H1 (cell line): ENCODE data around the gene CYP4F3. TPM values are rescaled to one million over a fixed set of nuclear protein-coding genes. Genes with fewer than 3 reads are reported as not detected.

Experiments used
- CTCF ChIA-PET: fragments of 300-600 bp; sonication (Branson Sonifier 250); formaldehyde crosslinking; loops from one replicate; lab custom pipeline; 2021; ENCODE audit not compliant: partially characterized antibody; lab: Charles Lee
- POLR2A ChIA-PET: fragments of 300-600 bp; sonication (Branson Sonifier 250); formaldehyde crosslinking; loops from one replicate; lab custom pipeline; 2021; ENCODE audit warnings: inconsistent platforms; ENCODE audit not compliant: partially characterized antibody; lab: Charles Lee
- DNase-seq, 2 experiments: peaks; one replicate each; pipeline versions ENCODE4 v3.0.0 to v3.0.0-alpha.2; 2010 to 2022; ENCODE audit warnings: low spot score in 2 of 2, low read depth in 1 of 2, mixed read lengths in 1 of 2
- FAIRE-seq: peaks from 2 replicates; lab custom pipeline; 2011; peaks lifted over from hg19 to GRCh38; lab: Jason Lieb, UNC
- H2AFZ ChIP-seq: 2 replicates; pipeline ENCODE4 v1.8.1; 2012; ENCODE audit warnings: low read length, inconsistent platforms
- H2AK5ac ChIP-seq: 2 replicates; pipeline ENCODE4 v1.6.1; 2013; ENCODE audit warnings: low read depth, low read length
- H2BK120ac ChIP-seq: replicated peaks from 2 replicates; pipeline ENCODE3; 2013; ENCODE audit warnings: low read depth, low read length, inconsistent platforms
- H2BK12ac ChIP-seq: 2 replicates; pipeline ENCODE4 v1.6.1; 2013; ENCODE audit warnings: low read depth, low read length
- H2BK15ac ChIP-seq: 2 replicates; pipeline ENCODE4 v1.6.1; 2013; ENCODE audit warnings: low read length
- H2BK20ac ChIP-seq: 2 replicates; pipeline ENCODE4 v1.6.1; 2013; ENCODE audit warnings: low read length
- H2BK5ac ChIP-seq: 2 replicates; pipeline ENCODE4 v1.6.1; 2013; ENCODE audit warnings: low read depth, low read length
- H3K14ac ChIP-seq: 2 replicates; pipeline ENCODE4 v1.6.1; 2013; ENCODE audit warnings: inconsistent platforms; ENCODE audit not compliant: insufficient read length
- H3K18ac ChIP-seq: 2 replicates; pipeline ENCODE4 v1.6.1; 2013; ENCODE audit warnings: low read length; ENCODE audit errors: extremely low read depth
- H3K23ac ChIP-seq: 2 replicates; pipeline ENCODE4 v1.6.1; 2013; ENCODE audit warnings: inconsistent platforms; ENCODE audit not compliant: insufficient read length
- H3K23me2 ChIP-seq: 2 replicates; pipeline ENCODE4 v1.6.1; 2013; ENCODE audit warnings: low read depth, low read length
- H3K27ac ChIP-seq: 2 replicates; pipeline ENCODE4 v1.6.1; 2011; ENCODE audit warnings: low read depth, low read length, inconsistent platforms
- H3K27me3 ChIP-seq, 4 experiments: replicated peaks in 1 of 4; 1 replicate in 1 of 4; 2 replicates in 3 of 4; pipeline versions ENCODE4 v1.6.1 to v1.8.1; 2011 to 2013; ENCODE audit warnings: low read length in 3 of 4, mild to moderate bottlenecking in 3 of 4, inconsistent platforms in 2 of 4, mixed read lengths in 2 of 4, moderate library complexity in 1 of 4; ENCODE audit not compliant: control insufficient read depth in 3 of 4, insufficient read depth in 3 of 4; ENCODE audit errors: extremely low read depth in 1 of 4
- H3K36me3 ChIP-seq, 4 experiments: 2 replicates each; pipeline versions ENCODE4 v1.6.1 to v1.8.1; 2011 to 2013; ENCODE audit warnings: mild to moderate bottlenecking in 4 of 4, low read length in 3 of 4, moderate library complexity in 2 of 4, control low read depth in 1 of 4, inconsistent platforms in 1 of 4; ENCODE audit not compliant: insufficient read depth in 4 of 4, control insufficient read depth in 2 of 4
- H3K4ac ChIP-seq: replicated peaks from 2 replicates; pipeline ENCODE3; 2013; ENCODE audit warnings: low read length, low read depth, mixed read lengths, inconsistent platforms; ENCODE audit not compliant: insufficient read length
- H3K4me1 ChIP-seq, 4 experiments: replicated peaks in 1 of 4; 1 replicate in 1 of 4; 2 replicates in 3 of 4; pipeline versions ENCODE4 v1.6.1 to v1.8.1; 2011 to 2013; ENCODE audit warnings: low read length in 3 of 4, inconsistent platforms in 2 of 4, mixed read lengths in 1 of 4; ENCODE audit not compliant: insufficient read depth in 4 of 4, control insufficient read depth in 3 of 4
- H3K4me2 ChIP-seq, 2 experiments: 2 replicates each; pipeline versions ENCODE4 v1.6.1 to v1.8.1; 2011 to 2013; ENCODE audit warnings: low read depth in 2 of 2, low read length in 2 of 2, control low read depth in 1 of 2, inconsistent platforms in 1 of 2, mild to moderate bottlenecking in 1 of 2; ENCODE audit not compliant: insufficient read depth in 1 of 2
- H3K4me3 ChIP-seq, 4 experiments: fragments of 200-600, 300-600 bp in 1 of 4; sonication (generic), shearing (Covaris generic), sonication (Bioruptor Twin) in 1 of 4; 2 replicates each; pipeline versions ENCODE4 v1.5.1 to v1.8.1; 2011 to 2016; ENCODE audit warnings: low read length in 4 of 4, low read depth in 3 of 4, control low read depth in 2 of 4, inconsistent platforms in 2 of 4, mild to moderate bottlenecking in 2 of 4, mixed read lengths in 1 of 4, moderate library complexity in 1 of 4; ENCODE audit not compliant: insufficient read depth in 2 of 4; ENCODE audit errors: extremely low read depth in 1 of 4
- H3K56ac ChIP-seq: replicated peaks from 2 replicates; pipeline ENCODE3; 2013; ENCODE audit warnings: low read depth, mild to moderate bottlenecking, mixed read lengths, low read length, inconsistent platforms; ENCODE audit not compliant: insufficient read length
- H3K79me1 ChIP-seq: 2 replicates; pipeline ENCODE4 v1.6.1; 2013; ENCODE audit warnings: low read depth, low read length, control low read depth
- H3K79me2 ChIP-seq, 2 experiments: 2 replicates each; pipeline versions ENCODE4 v1.6.1 to v1.8.1; 2012 to 2013; ENCODE audit warnings: low read length in 2 of 2, mild to moderate bottlenecking in 2 of 2, inconsistent platforms in 1 of 2; ENCODE audit not compliant: insufficient read depth in 2 of 2, control insufficient read depth in 1 of 2
- H3K9ac ChIP-seq, 4 experiments: replicated peaks in 1 of 4; 1 replicate in 1 of 4; 2 replicates in 3 of 4; pipeline versions ENCODE4 v1.6.1 to v1.8.1; 2011 to 2013; ENCODE audit warnings: low read depth in 3 of 4, low read length in 3 of 4, control low read depth in 2 of 4, mild to moderate bottlenecking in 2 of 4, moderate library complexity in 2 of 4, inconsistent platforms in 1 of 4; ENCODE audit errors: extremely low read depth in 1 of 4
- H3K9me3 ChIP-seq, 2 experiments: 2 replicates each; pipeline versions ENCODE4 v1.6.1 to v1.8.1; 2012 to 2013; ENCODE audit warnings: mild to moderate bottlenecking in 2 of 2, moderate library complexity in 2 of 2, control low read depth in 1 of 2, inconsistent platforms in 1 of 2, low read depth in 1 of 2, low read length in 1 of 2, mixed read lengths in 1 of 2; ENCODE audit not compliant: insufficient read depth in 2 of 2
- H4K20me1 ChIP-seq, 2 experiments: replicated peaks in 1 of 2; 2 replicates each; pipeline versions ENCODE3 to v1.8.1; 2011 to 2013; ENCODE audit warnings: inconsistent platforms in 2 of 2, low read length in 2 of 2, mild to moderate bottlenecking in 1 of 2; ENCODE audit not compliant: insufficient read depth in 2 of 2, control insufficient read depth in 1 of 2
- H4K5ac ChIP-seq: 2 replicates; pipeline ENCODE4 v1.6.1; 2013; ENCODE audit warnings: low read length, low read depth, mixed read lengths, inconsistent platforms; ENCODE audit not compliant: insufficient read length
- H4K8ac ChIP-seq: 2 replicates; pipeline ENCODE4 v1.8.0; 2013; ENCODE audit warnings: mild to moderate bottlenecking, moderate library complexity, low read length, inconsistent platforms; ENCODE audit not compliant: insufficient read depth; ENCODE audit errors: extremely low read depth
- H4K91ac ChIP-seq: replicated peaks from 2 replicates; pipeline ENCODE3; 2013; ENCODE audit warnings: low read length, mixed read lengths, inconsistent platforms; ENCODE audit not compliant: insufficient read length
- BCL11A ChIP-seq, 2 experiments: IDR thresholded peaks; one replicate each; pipeline ENCODE4 v1.6.1; 2011; ENCODE audit warnings: low read depth in 2 of 2, low read length in 2 of 2, mild to moderate bottlenecking in 2 of 2
- BRCA1 ChIP-seq: IDR thresholded peaks from 2 replicates; pipeline ENCODE4 v1.6.1; 2012; ENCODE audit warnings: low read depth, low read length, improper control_type of control experiment
- CEBPB ChIP-seq: IDR thresholded peaks from 2 replicates; pipeline ENCODE4 v1.6.1; 2012; ENCODE audit warnings: low read depth, low read length
- EGR1 ChIP-seq: IDR thresholded peaks from 2 replicates; pipeline ENCODE4 v1.6.1; 2011; ENCODE audit warnings: low read depth, low read length, borderline replicate concordance
- EP300 ChIP-seq, 2 experiments: IDR thresholded peaks; 1 replicate in 1 of 2; 2 replicates in 1 of 2; pipeline ENCODE4 v1.6.1; 2011 to 2012; ENCODE audit warnings: low read depth in 2 of 2, low read length in 2 of 2, mild to moderate bottlenecking in 2 of 2, borderline replicate concordance in 1 of 2, inconsistent platforms in 1 of 2, moderate library complexity in 1 of 2
- KDM5A ChIP-seq: fragments of 200-600 bp; IDR thresholded peaks from 2 replicates; pipeline ENCODE4 v1.7.1; 2012; ENCODE audit warnings: mild to moderate bottlenecking, low read length, inconsistent platforms, mixed read lengths
- PHF8 ChIP-seq: fragments of 200-600 bp; sonication (generic); conservative IDR thresholded peaks from 2 replicates; pipeline ENCODE4 v1.7.1; 2012; ENCODE audit warnings: low read depth, mild to moderate bottlenecking, inconsistent platforms, low read length, moderate library complexity
- RFX5 ChIP-seq: IDR thresholded peaks from 2 replicates; pipeline ENCODE4 v1.6.1; 2011; ENCODE audit warnings: low read depth, low read length, improper control_type of control experiment, borderline replicate concordance
- SIRT6 ChIP-seq: IDR thresholded peaks from one replicate; pipeline ENCODE4 v1.7.1; 2012; ENCODE audit warnings: low read length, inconsistent platforms
- TBP ChIP-seq: IDR thresholded peaks from 2 replicates; pipeline ENCODE4 v1.6.1; 2011; ENCODE audit warnings: low read depth, low read length, improper control_type of control experiment
- USF2 ChIP-seq: IDR thresholded peaks from 2 replicates; pipeline ENCODE4 v1.6.1; 2011; ENCODE audit warnings: low read length, improper control_type of control experiment
- WGBS, 2 experiments: shearing (Covaris generic) in 1 of 2; methylation state at CpG; one replicate each; pipeline versions ENCODE4 v1.1.6 to v1.1.7; 2013 to 2015; ENCODE audit warnings: low lambda C conversion rate in 2 of 2, mixed read lengths in 2 of 2, inconsistent platforms in 1 of 2, low coverage in 1 of 2, missing lambda C conversion rate in 1 of 2; ENCODE audit not compliant: insufficient replicate concordance in 2 of 2, insufficient coverage in 1 of 2, insufficient read length in 1 of 2; ENCODE audit errors: extremely low coverage in 1 of 2, missing lambda C conversion rate in 1 of 2; 5-methylcytosine and 5-hydroxymethylcytosine counted together
- polyA plus RNA-seq, 7 experiments: library from polyadenylated mRNA; depleted of rRNA in 3 of 7; stranded (reverse) in 5 of 7; unstranded in 2 of 7; fragments of >200 nt in 5 of 7; fragments of 200-250 nt in 2 of 7; gene quantifications; 1 replicate in 5 of 7; 2 replicates in 1 of 7; 4 replicates in 1 of 7; pipeline versions ENCODE4 v1.2.1 to v1.2.3, GENCODE V29; 2011 to 2013; ENCODE audit warnings: missing spikeins in 2 of 7, mixed read lengths in 2 of 7
- total RNA-seq: library from RNA; stranded (reverse); fragmentation: NEBNext Ultra II Directional; extraction: Animal tissue kit (Norgen Biotek cat#: 25700); gene quantifications from 2 replicates; pipeline ENCODE4 v1.2.1, GENCODE V29; 2021

CYP4F3 gene
- total and polyA plus RNA-seq, 2 of the 8 experiments (the other 6 are each of a cell fraction or from before 2014, with no cell fraction given): not detected

- no peak overlapping the region for H3K18ac ChIP-seq
- no peak overlapping the region for H4K5ac ChIP-seq
- H3K27me3 ChIP-seq: no peaks in the 10 kb centered on the region
- no peak overlapping the region for H3K4ac ChIP-seq
- peaks cover 62 to 70% of the 10 kb centered on the region in 2 experiments for H3K9me3 ChIP-seq
- H4K91ac ChIP-seq: no peak overlapping the region
- no peak overlapping the region for H2BK12ac ChIP-seq
- POLR2A ChIA-PET: no interaction called here
- no peak overlapping the region for H2BK15ac ChIP-seq
- CTCF ChIA-PET: no interaction called here
- no peak overlapping the region for H2AK5ac ChIP-seq
- no peak overlapping the region for H3K4me2 ChIP-seq
- no peak overlapping the region for H2BK20ac ChIP-seq
- H3K4me3 ChIP-seq: no peak overlapping the region
- H2AFZ ChIP-seq: no peak overlapping the region
- H3K14ac ChIP-seq: no peak overlapping the region
- H3K9ac ChIP-seq: no peak overlapping the region
- H3K23me2 ChIP-seq: no peaks in the 10 kb centered on the region
- H4K8ac ChIP-seq: no peak overlapping the region
- H2BK120ac ChIP-seq: no peak overlapping the region
- H3K27ac ChIP-seq: no peak overlapping the region
- no peaks in the 10 kb centered on the region for H3K4me1 ChIP-seq
- H3K56ac ChIP-seq: no peak overlapping the region
- DNase-seq: no peak
- 74% methylated on average over 8 of the region's 9 CpGs; no CpG with 5 or more reads in 1 of the 2 experiments for WGBS, 2 experiments
- no peak overlapping the region for H3K23ac ChIP-seq
- H4K20me1 ChIP-seq: no peaks in the 10 kb centered on the region
- H3K36me3 ChIP-seq: no peaks in the 10 kb centered on the region
- no peak for FAIRE-seq
- H3K79me1 ChIP-seq: no peaks in the 10 kb centered on the region
- H3K79me2 ChIP-seq: no peaks in the 10 kb centered on the region
- H2BK5ac ChIP-seq: no peak overlapping the region
- no peak for TF ChIP-seq USF2
- no peak for TF ChIP-seq CEBPB
- TF ChIP-seq TBP: no peak
- TF ChIP-seq EGR1: no peak
- no peak for TF ChIP-seq BRCA1
- TF ChIP-seq KDM5A: no peak
- no peak for TF ChIP-seq BCL11A (IDR thresholded peaks at IDR 0.05; ENCODE audit: low read depth in 2 of 2, low read length in 2 of 2)
- TF ChIP-seq EP300 (IDR thresholded peaks at IDR 0.05; ENCODE audit: borderline replicate concordance in 1 of 2, low read depth in 2 of 2, low read length in 2 of 2): no peak
- no peak for TF ChIP-seq PHF8
- no peak for TF ChIP-seq RFX5
- TF ChIP-seq SIRT6: no peak
Measured at GRCh38 chr19:15623711-15624318, 16.9 kb upstream of the CYP4F3 start.
